ENCODE results near the gene OR5H14.
"Not testable (repeated sequence)": the region's sequence is repeated elsewhere in the genome, so short reads cannot be mapped to it uniquely, and the experiment has no call there.

- TF ChIP-seq POLR2AphosphoS5 (IDR thresholded peaks at IDR 0.05; ENCODE audit: low read depth, low read length); ZBTB33 (IDR thresholded peaks at IDR 0.05; ENCODE audit: borderline replicate concordance, low read depth); CTCF (IDR thresholded peaks at IDR 0.05); TEAD4 (IDR thresholded peaks at IDR 0.05; ENCODE audit: borderline replicate concordance, insufficient read depth); ELF1 (IDR thresholded peaks at IDR 0.05); REST (IDR thresholded peaks at IDR 0.05; ENCODE audit: low read depth, low read length): not testable (repeated sequence)
Observed at GRCh38 chr3:98149456-98149855, 2.2 kb downstream of the OR5H14 start.

Measured in SK-N-SH (cell line).